ENCODE data around the gene PLPPR1.

GRCh38 chr9:101299901-101300300, 271.4 kb downstream of the PLPPR1 start:
- TF ChIP-seq CTCF (IDR thresholded peaks at IDR 0.05) (no peak), POLR2A (IDR thresholded peaks at IDR 0.05) (no peak), EP300 (IDR thresholded peaks at IDR 0.05) (no peak)
